Activated CD4-positive, alpha-beta T cell treated with anti-CD3 and anti-CD28 coated beads, Interleukin-2, amount 10 ng/mL, durations not matched to agents 24 days and 14 days (primary cell): ENCODE results near the gene COPS6. TPM values are rescaled to one million over a fixed set of nuclear protein-coding genes. Genes with fewer than 3 reads are reported as not detected.

ENCODE experiments used
- DNase-seq: peaks from one replicate; pipeline ENCODE4 v3.0.0; 2022
- H3K27ac Mint-ChIP-seq: one replicate; pipeline ENCODE4 v1.8.0; 2022; ENCODE audit warnings: mild to moderate bottlenecking, mixed read lengths
- H3K27me3 Mint-ChIP-seq: one replicate; pipeline ENCODE4 v1.8.0; 2022; ENCODE audit warnings: mixed read lengths
- H3K36me3 Mint-ChIP-seq: one replicate; pipeline ENCODE4 v1.8.0; 2022; ENCODE audit warnings: low read depth, mild to moderate bottlenecking, mixed read lengths
- H3K4me1 Mint-ChIP-seq: one replicate; pipeline ENCODE4 v1.8.0; 2021; ENCODE audit warnings: mixed read lengths
- H3K4me3 Mint-ChIP-seq: one replicate; pipeline ENCODE4 v1.8.0; 2022; ENCODE audit warnings: mild to moderate bottlenecking, moderate library complexity, mixed read lengths
- H3K9me3 Mint-ChIP-seq: one replicate; pipeline ENCODE4 v1.8.0; 2021; ENCODE audit warnings: mixed read lengths
- intact Hi-C: fragments of 100-400 bp; cut with micrococcal nuclease; formaldehyde crosslinking; loops from one replicate; pipeline ENCODE4 v1.15.1; 2023
- total RNA-seq: library from RNA; stranded (reverse); gene quantifications from 2 replicates; pipeline ENCODE4 v1.2.3, GENCODE V29; 2022

The COPS6 gene
- total RNA-seq, 1 donor from 2014 or later, result 109 TPM

GRCh38 chr7:100065452-100066186 is 23.1 kb upstream of the COPS6 start:
- DNase-seq, result no peak
- Mint-ChIP-seq H3K27ac (no peak overlapping the region), H3K4me1 (no peaks in the 10 kb centered on the region), H3K36me3 (peaks cover 59% of the 10 kb centered on the region), H3K9me3 (peaks cover 3% of the 10 kb centered on the region), H3K4me3 (no peak overlapping the region), H3K27me3 (no peaks in the 10 kb centered on the region)
- intact Hi-C loops, result no loop called here

GRCh38 chr7:100066953-100067352 is 21.8 kb upstream of the COPS6 start:
- Mint-ChIP-seq H3K4me3 (no peak overlapping the region), H3K4me1 (no peaks in the 10 kb centered on the region), H3K27me3 (no peaks in the 10 kb centered on the region), H3K27ac (no peak overlapping the region), H3K9me3 (peaks cover 11% of the 10 kb centered on the region), H3K36me3 (peaks cover 64% of the 10 kb centered on the region)
- intact Hi-C loops, result no loop called here
- DNase-seq, result no peak

GRCh38 chr7:100069991-100070390 is 18.8 kb upstream of the COPS6 start:
- Mint-ChIP-seq H3K36me3 (peaks cover 78% of the 10 kb centered on the region), H3K27ac (no peak overlapping the region), H3K4me3 (no peak overlapping the region), H3K27me3 (no peaks in the 10 kb centered on the region), H3K4me1 (no peaks in the 10 kb centered on the region), H3K9me3 (peaks cover 22% of the 10 kb centered on the region)
- intact Hi-C loops, result no loop called here
- no peak for DNase-seq

GRCh38 chr7:100071018-100071723 is 17.6 kb upstream of the COPS6 start:
- Mint-ChIP-seq H3K4me3 (no peak overlapping the region), H3K4me1 (no peaks in the 10 kb centered on the region), H3K27ac (no peak overlapping the region), H3K27me3 (no peaks in the 10 kb centered on the region), H3K36me3 (peaks cover 82% of the 10 kb centered on the region), H3K9me3 (peaks cover 28% of the 10 kb centered on the region)
- intact Hi-C loops, result no loop called here
- no peak for DNase-seq

GRCh38 chr7:100072462-100072861 is 16.3 kb upstream of the COPS6 start:
- H3K27me3 Mint-ChIP-seq, result no peaks in the 10 kb centered on the region
- H3K4me3 Mint-ChIP-seq, result no peak overlapping the region
- no peaks in the 10 kb centered on the region for H3K4me1 Mint-ChIP-seq
- no peak overlapping the region for H3K27ac Mint-ChIP-seq
- H3K36me3 Mint-ChIP-seq, result peaks cover 86% of the 10 kb centered on the region
- intact Hi-C loops, result no loop called here
- peaks cover 28% of the 10 kb centered on the region for H3K9me3 Mint-ChIP-seq
- no peak for DNase-seq

GRCh38 chr7:100074841-100075240 is 13.9 kb upstream of the COPS6 start:
- intact Hi-C loops, result no loop called here
- no peak overlapping the region for H3K4me3 Mint-ChIP-seq

GRCh38 chr7:100075418-100075817 is 13.4 kb upstream of the COPS6 start:
- H3K27ac Mint-ChIP-seq, result no peak overlapping the region
- no peaks in the 10 kb centered on the region for H3K27me3 Mint-ChIP-seq
- H3K4me3 Mint-ChIP-seq, result no peak overlapping the region
- H3K4me1 Mint-ChIP-seq, result peaks cover 10% of the 10 kb centered on the region
- peaks cover 83% of the 10 kb centered on the region for H3K36me3 Mint-ChIP-seq
- intact Hi-C loops, result no loop called here
- no peak for DNase-seq
- peaks cover 25% of the 10 kb centered on the region for H3K9me3 Mint-ChIP-seq

More at GRCh38 chr7:100074841-100075240, 13.9 kb upstream of the COPS6 start:
- Mint-ChIP-seq H3K9me3 (peaks cover 25% of the 10 kb centered on the region), H3K36me3 (peaks cover 84% of the 10 kb centered on the region), H3K27me3 (no peaks in the 10 kb centered on the region), H3K4me1 (peaks cover 5% of the 10 kb centered on the region), H3K27ac (no peak overlapping the region)
- no peak for DNase-seq

GRCh38 chr7:100077205-100077604 is 11.6 kb upstream of the COPS6 start:
- Mint-ChIP-seq H3K27ac (no peak overlapping the region), H3K4me3 (no peak overlapping the region), H3K9me3 (peaks cover 14% of the 10 kb centered on the region), H3K4me1 (peaks cover 15% of the 10 kb centered on the region), H3K27me3 (no peaks in the 10 kb centered on the region), H3K36me3 (peaks cover 73% of the 10 kb centered on the region)
- intact Hi-C loops, result no loop called here
- no peak for DNase-seq

GRCh38 chr7:100079024-100079560 is 9.7 kb upstream of the COPS6 start:
- DNase-seq, result no peak
- peaks cover 54% of the 10 kb centered on the region for H3K36me3 Mint-ChIP-seq
- H3K9me3 Mint-ChIP-seq, result peaks cover 11% of the 10 kb centered on the region
- H3K27me3 Mint-ChIP-seq, result peaks cover 3% of the 10 kb centered on the region
- no peak overlapping the region for H3K27ac Mint-ChIP-seq
- H3K4me1 Mint-ChIP-seq, result peaks cover 23% of the 10 kb centered on the region
- intact Hi-C loops, result no loop called here
- peak overlapping the region; percentile 14 for H3K4me3 Mint-ChIP-seq

GRCh38 chr7:100080907-100081534 is 7.7 kb upstream of the COPS6 start:
- Mint-ChIP-seq H3K9me3 (peaks cover 2% of the 10 kb centered on the region), H3K27me3 (peaks cover 10% of the 10 kb centered on the region), H3K27ac (peak overlapping the region; percentile 75), H3K4me1 (peaks cover 23% of the 10 kb centered on the region), H3K4me3 (peak overlapping the region; percentile 93), H3K36me3 (peaks cover 34% of the 10 kb centered on the region)
- no peak for DNase-seq
- intact Hi-C loops, result loop anchor here (1.0 to 10.0 kb wide), 8 partner anchors 8 to 939 kb away; partner anchors contain the start of genes AP4M1, FAM200A, MCM7 and SMURF1

- H3K27me3 Mint-ChIP-seq, result peaks cover 10% of the 10 kb centered on the region
These were observed 7.2 kb upstream of the COPS6 start, which contains the start of gene ZNF3 for GRCh38 chr7:100081535-100082102. TSS of gene ZNF3 (minus strand) at chr7:100081723. CDS start at chr7:100077357, 4,366 bp downstream.

GRCh38 chr7:100082978-100083377 is 5.8 kb upstream of the COPS6 start:
- peak overlapping the region; percentile 93 for H3K4me3 Mint-ChIP-seq
- no peaks in the 10 kb centered on the region for H3K9me3 Mint-ChIP-seq
- H3K4me1 Mint-ChIP-seq, result peaks cover 24% of the 10 kb centered on the region
- peaks cover 23% of the 10 kb centered on the region for H3K36me3 Mint-ChIP-seq
- DNase-seq, result peak; percentile 58
- peaks cover 10% of the 10 kb centered on the region for H3K27me3 Mint-ChIP-seq
- intact Hi-C loops, result loop anchor here (1.0 to 10.0 kb wide), 4 partner anchors 36 to 941 kb away; partner anchors contain the start of genes CNPY4, FAM200A, SMURF1 and TAF6
- H3K27ac Mint-ChIP-seq, result peak overlapping the region; percentile 91

More at GRCh38 chr7:100081535-100082102, 7.2 kb upstream of the COPS6 start, which contains the start of gene ZNF3:
- Mint-ChIP-seq H3K4me1 (peaks cover 23% of the 10 kb centered on the region), H3K9me3 (no peaks in the 10 kb centered on the region), H3K27ac (peak within 1 kb of the TSS; percentile 91), H3K4me3 (peak within 1 kb of the TSS; percentile 93), H3K36me3 (peaks cover 28% of the 10 kb centered on the region)
- DNase-seq, result peak; percentile 99
- intact Hi-C loops, result loop anchor here (1.0 to 10.0 kb wide), 9 partner anchors 8 to 939 kb away; partner anchors contain the start of genes AP4M1, CNPY4, FAM200A and MCM7

GRCh38 chr7:100085515-100085914 is 3.3 kb upstream of the COPS6 start:
- H3K27me3 Mint-ChIP-seq, result peaks cover 10% of the 10 kb centered on the region
- H3K27ac Mint-ChIP-seq, result no peak overlapping the region
- peaks cover 29% of the 10 kb centered on the region for H3K4me1 Mint-ChIP-seq
- no peak overlapping the region for H3K4me3 Mint-ChIP-seq
- intact Hi-C loops, result loop anchor here (10.0 kb wide), 1 partner anchor 531 kb away; the partner anchor contains the start of genes FAM200A and ZNF655
- no peaks in the 10 kb centered on the region for H3K9me3 Mint-ChIP-seq
- peaks cover 13% of the 10 kb centered on the region for H3K36me3 Mint-ChIP-seq
- no peak for DNase-seq
